ENCODE results near the gene INSC.
"Not testable (repeated sequence)": the region's sequence is repeated elsewhere in the genome, so short reads cannot be mapped to it uniquely, and the experiment has no call there.

INSC gene, protein sequence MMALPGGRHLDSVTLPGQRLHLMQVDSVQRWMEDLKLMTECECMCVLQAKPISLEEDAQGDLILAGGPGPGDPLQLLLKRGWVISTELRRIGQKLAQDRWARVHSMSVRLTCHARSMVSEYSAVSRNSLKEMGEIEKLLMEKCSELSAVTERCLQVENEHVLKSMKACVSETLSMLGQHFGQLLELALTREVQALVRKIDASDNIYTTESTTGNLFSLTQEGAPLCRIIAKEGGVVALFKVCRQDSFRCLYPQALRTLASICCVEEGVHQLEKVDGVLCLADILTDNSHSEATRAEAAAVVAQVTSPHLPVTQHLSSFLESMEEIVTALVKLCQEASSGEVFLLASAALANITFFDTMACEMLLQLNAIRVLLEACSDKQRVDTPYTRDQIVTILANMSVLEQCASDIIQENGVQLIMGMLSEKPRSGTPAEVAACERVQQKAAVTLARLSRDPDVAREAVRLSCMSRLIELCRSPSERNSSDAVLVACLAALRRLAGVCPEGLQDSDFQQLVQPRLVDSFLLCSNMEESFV

DNA sequence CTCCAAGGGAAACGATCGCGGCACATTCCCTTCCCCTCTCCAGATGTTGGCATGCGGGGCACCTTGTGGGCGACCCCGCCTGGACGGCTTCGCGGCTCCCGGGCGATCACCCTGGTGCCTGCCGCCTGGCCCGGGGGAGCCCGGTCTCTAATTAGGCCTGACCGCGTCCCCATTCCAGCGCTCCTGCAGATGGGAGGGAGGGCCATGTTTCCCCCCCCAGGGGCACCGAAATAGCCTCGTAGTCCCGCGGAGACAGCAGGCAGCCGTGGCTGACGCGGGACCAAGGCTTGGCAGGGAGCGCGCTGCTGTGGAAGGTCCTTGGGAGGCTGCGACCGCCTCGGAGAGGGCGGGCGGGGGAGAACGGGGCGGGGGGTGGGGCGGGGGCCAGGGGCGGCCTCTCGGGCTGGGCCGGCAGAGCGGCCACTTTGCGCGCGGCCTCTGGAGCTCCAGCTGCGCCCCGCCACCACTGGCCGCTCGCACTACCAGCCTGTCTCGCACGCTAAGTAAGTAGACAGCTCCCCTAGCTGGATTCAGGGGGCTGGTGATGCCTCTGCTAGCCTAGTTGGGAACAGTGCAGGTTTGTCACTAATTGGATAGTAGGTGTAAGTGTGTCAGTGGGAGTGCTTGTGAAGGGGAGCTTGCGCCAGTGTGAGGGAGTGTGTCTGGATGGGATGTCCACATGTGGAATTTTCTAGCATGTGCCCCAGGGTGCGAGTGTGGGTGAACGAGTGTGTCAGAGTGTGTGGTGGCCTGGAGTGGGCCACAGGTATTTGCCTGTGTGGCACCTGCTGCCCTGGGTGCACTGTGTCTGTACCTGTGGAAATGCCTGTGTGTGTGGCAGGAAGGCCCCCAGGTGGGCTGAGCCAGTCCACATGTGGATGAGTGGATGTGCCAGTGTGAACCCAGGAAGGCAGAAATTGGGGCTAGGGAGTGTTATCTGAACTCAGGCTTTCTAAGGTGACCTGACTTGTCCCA lies at the start of gene INSC:
INSC (plus strand) TSS at position 423 of the 975 bp plus-strand sequence. CDS start 34,252 bp downstream, outside the sequence.
- no peak for DNase-seq

GRCh38 chr11:15069751-15070150 lies 45.0 kb upstream of the INSC start:
- DNase-seq = not testable (repeated sequence)

DNA sequence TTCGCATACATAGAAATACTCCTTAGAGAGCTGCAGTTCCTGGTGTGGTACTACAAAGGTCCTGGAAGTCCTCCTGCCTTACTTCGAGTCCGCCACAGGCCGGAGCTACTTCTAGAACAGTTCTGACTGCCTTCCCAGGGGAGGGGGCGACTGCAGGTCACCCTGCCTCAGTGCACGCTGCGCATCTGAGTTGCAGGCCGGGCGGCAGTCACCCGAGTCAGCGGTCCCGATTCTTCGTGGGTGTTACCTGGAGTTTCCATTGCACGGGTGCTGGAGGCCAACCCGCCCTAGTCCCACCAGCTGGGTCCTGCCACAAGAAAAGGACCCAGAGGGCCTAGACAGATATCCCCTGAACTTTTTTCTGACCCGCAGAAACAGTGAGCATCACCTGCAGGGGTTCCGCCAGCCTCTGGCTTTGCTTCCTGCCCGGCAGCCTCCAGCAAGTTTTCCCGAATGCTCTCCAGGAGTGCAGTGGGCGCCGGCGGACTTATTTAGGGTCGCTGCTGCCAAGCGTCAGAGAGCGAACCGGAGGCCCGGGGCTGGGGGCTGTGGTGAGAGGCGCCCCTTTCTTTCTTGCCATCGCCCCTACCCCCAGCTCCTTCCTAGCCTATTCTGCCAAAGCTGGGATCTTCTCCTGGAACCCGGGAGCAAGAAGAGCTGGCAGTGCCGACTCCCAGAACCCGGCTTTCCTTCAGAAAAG lies 43.0 kb upstream of the INSC start:
- no peak for DNase-seq

- no peak for DNase-seq
Measured at GRCh38 chr11:15072551-15073143, 42.1 kb upstream of the INSC start.

GRCh38 chr11:15073361-15074205 lies 41.1 kb upstream of the INSC start, which contains the start of gene CALCB:
TSS of gene CALCB (plus strand) at chr11:15073593. CDS start at chr11:15074719, 1,126 bp downstream.
- peak; percentile 7 for DNase-seq

DNA sequence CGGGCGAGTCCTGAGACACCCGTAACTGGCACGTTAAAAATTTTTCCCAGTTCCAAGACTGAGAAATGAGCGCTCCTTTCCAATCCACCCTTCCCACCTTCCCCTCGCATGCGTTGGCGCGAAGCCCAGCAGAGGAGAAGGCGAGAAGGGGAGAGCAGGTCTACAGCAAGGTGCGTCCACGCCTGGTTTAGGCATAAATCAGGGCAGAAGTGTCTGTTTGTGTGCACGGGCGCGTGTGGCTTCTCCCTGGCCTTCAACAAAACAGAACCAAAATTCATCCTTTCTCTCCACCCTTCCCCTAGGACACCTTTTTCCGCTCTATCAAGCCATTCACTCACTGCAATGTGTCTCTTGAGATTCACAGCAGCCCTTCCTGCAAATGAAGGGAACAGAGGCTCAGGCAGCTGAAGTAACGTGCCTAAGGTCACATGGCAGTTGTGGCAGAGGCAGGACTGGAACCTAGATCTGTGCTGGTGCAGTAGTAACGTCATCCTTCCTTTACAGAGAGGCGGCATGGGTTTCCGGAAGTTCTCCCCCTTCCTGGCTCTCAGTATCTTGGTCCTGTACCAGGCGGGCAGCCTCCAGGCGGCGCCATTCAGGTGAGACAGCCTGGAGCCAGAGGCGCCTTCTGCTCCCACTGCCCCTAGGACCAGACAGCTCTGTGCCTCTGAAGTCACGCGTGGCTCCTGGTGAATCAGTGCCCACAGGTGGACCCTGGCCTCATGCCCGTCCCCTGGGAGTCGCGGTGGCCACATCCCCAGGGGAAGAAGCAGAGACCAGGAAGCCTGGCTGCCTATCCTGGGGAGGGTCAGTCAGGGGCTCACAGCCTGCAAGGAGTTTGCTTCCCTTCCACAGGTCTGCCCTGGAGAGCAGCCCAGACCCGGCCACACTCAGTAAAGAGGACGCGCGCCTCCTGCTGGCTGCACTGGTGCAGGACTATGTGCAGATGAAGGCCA lies 40.2 kb upstream of the INSC start:
- peak; percentile 79 for DNase-seq

DNA sequence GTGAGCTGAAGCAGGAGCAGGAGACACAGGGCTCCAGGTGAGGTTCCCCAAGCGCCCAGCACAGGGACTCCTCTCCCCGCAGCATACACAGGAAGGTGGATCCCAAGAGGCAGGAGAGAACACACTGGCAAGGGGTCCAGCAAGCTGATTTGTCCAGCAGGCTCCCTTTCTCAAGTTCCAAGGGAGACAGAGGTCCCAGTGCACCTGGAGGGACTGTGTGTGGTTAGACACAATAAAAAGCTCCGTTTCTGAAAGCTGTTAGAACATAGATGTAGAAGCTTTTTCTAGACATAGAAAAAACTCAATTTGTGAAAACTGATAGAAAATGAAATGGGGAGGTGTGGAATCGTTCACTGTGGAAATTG lies 39.6 kb upstream of the INSC start:
- DNase-seq = no peak

DNA sequence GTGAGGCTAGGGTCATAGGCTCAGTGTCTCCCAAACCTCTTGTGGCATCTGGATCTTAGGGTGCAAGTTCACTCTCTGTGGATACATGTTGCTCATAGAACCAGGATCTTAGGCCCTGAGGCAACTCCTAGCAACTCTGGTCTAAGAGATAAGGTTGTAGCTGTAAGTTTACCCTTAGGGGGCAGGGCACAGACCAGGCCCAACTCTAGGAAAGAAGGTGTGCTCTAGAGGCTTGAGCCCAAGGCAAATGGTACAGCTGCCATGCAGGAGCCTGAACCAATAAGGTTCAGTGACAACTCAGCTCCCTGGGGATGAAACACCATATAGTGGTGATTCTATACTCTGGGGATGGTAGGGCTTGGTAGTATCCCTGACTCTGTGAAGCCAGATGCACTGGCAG lies 23.5 kb upstream of the INSC start:
- no peak for DNase-seq

DNA sequence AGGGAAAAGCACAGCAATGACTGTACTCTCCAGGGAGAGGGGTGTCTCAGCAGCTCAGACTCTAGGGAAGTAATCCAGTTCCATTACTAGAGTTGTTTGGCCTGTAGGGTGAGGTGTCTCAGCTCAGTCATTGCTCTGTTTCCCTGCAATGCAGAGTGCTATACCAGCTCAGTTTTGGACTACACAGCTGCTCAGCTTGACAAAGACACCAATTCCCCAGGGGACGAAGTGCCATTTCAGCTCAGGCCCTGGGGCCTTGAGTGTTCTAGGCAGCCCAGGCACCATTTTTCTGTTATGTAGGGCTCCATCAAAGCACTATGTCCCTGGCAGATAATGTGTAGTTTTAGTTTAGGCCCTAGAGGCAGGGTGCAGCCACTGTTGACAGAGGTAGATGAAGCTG lies 23.1 kb upstream of the INSC start:
- DNase-seq = no peak

DNA sequence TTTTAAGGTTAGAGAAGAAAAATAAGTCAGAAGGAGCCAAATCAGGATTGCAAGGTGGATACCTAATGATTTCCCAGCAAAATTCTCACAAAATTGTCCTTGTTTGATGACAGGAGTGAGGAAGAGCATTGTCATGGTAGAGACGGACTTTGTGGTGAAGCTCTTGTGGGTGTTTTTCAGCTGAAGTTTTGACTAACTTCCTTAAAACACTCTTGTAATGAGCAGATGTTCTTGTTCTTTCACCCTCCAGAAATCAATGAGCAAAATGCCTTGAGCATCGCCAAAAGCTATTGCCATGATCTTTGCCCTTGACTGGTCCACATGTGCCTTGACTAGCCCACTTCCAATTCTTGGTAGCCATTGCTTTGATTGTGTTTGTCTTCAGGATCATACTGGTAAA lies 21.3 kb upstream of the INSC start:
- no peak for DNase-seq

- no peak for DNase-seq
Measured at GRCh38 chr11:15095736-15096228, 18.9 kb upstream of the INSC start.

- no peak for DNase-seq
Measured at GRCh38 chr11:15097411-15097810, 17.3 kb upstream of the INSC start.

- DNase-seq = no peak
Measured at GRCh38 chr11:15099267-15099666, 15.5 kb upstream of the INSC start.

DNA sequence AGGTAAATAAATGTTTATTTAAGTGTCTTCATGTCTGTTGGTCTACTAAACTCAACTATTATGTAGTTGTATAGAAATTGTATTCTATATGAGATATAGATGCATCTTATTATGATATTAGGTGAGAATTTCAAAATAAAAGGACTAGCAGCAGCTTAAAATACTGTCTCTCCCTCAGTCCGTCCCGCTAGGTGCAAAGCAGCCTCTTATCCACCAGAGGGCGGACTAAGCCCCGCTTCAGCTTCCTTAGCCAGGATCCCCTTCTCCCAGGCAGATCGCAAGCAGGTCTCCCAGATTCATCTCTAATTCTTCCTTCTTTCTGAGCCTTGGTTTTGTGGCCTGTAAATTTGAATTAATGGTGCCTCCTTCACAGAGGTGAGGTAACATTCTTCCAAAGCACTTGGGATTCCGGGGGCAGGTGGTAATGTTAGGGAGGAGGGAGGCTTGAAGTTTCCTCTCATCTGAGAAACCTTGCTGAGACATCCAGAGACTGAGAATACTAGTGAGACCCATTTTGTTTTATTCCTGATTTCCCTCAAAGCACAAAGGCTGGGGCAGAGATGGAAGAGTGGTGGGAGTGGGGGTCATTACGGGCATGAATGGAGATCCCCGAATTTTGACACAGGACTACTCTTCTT lies 13.5 kb upstream of the INSC start:
- DNase-seq = peak; percentile 37

DNA sequence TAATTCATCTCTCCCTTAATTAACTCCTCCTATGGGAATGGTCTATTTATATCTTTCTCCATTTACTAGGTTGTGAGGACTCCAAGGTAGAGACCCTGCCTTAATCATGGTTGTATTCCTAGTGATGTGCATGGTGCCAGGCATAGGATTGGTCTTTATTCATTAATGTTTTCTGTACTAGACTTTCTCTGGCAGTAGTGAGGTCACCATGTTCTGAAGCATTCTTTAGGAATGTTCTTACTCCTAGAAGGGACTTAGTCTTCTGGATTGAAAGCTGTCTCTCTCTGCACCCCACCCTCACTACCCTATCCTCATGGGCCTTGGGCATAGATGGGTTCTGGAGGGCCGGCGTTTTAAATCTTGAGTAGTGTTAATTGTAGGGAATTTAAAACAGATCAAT lies 10.6 kb upstream of the INSC start:
- DNase-seq = no peak

- no peak for DNase-seq
Measured at GRCh38 chr11:15106201-15106965, 8.3 kb upstream of the INSC start.

DNA sequence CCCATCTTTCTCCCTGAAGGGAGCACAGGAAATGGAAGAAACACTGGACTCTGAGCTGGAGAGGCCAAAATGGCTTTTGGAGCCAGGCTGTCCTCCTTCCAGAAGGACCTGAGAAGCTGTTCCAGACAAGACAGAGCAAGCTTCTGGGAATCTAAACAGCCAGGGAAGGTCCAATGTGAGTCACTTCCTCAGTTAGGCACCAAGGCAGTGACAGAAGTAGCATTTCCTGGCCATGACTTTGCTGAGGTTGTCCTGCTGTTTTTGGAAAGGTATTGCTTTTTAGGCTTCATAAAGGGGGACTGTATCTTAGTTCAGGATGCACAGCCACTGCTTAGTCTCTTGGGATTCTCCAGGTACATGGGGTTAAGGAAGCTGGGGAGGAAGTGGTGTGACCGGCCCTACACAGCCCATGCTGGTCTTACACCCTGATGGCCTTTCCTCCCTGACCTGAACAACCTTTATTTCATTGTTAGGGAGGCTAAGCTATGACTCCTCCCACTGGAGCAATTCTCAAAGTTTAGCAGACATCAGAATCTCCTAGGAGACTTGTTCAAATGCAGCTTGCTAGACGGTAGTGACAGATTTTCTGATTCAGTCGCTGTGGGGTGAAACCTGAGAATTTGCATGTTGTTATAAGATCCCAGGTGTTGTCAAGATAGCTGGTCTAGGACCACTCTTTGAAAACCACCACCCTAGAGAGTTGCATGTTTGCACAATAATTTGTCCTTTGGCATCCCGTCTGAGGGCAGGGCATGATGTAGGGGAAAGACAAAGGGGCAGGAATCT lies 6.8 kb upstream of the INSC start:
- DNase-seq = no peak

DNA sequence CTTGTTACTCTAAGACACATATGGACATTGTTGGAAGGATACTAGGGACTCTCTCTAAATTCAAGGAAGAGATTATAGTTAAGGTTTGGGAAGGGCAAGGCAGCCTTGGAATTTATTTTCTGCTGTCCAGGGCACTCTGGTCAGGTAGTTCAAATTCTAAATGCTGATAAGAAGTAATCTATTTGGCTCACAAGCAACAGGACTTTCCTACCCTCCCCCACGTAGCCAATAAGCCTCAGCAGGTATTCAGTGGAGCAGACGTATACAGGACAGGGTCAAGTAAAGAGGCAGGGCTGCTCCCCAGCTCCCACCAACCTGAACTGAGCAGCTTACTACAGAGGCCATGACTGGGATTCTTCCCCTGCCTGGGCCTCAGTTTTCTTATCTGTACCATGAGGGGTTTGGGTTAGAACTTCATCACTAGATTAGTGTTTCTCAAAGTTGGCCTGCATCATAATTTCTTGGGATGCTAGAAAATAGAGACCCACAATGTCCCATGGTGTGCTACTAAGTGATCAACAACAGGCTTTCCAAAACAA lies 6.1 kb upstream of the INSC start:
- no peak for DNase-seq

Data from CD4-positive, alpha-beta T cell treated with Interleukin-10 for 1 hour (primary cell).